Tongue (tissue), 2 donors: ENCODE measurements around the gene GPR107. TPM values are rescaled to one million over a fixed set of nuclear protein-coding genes. Genes with fewer than 3 reads are reported as not detected.

Experiments used
- DNase-seq: peaks from one replicate; pipeline ENCODE4 v3.0.0-alpha.2; 2015
- total RNA-seq: library from RNA; depleted of rRNA; stranded (reverse); fragments of >200 nt; gene quantifications from one replicate; pipeline ENCODE4 v1.2.3, GENCODE V29; 2014

Gene GPR107
- total RNA-seq, 1 donor from 2014 or later, result 30.0 TPM

DNA sequence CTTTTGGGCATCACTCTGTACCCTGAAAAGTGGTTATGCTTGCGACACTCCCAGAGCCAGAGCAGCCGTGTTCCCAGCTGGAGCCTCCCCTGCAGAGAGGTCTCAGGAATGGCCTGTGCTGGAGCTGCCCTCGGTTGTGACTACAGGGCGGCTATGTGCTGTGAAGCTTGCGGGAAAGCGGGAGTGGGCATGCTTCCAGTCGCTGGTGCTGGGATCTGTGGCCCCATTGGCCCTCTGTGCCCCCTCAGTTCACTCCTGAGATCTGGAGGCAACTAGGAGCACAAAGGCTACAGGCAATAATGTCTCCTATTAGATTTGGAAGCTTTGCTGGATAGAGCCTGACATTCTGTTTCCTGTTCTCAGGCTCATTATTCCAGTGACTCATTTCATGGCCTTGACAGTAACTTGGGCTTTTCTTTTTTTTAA lies 56.9 kb downstream of the GPR107 start:
- no peak for DNase-seq

DNA sequence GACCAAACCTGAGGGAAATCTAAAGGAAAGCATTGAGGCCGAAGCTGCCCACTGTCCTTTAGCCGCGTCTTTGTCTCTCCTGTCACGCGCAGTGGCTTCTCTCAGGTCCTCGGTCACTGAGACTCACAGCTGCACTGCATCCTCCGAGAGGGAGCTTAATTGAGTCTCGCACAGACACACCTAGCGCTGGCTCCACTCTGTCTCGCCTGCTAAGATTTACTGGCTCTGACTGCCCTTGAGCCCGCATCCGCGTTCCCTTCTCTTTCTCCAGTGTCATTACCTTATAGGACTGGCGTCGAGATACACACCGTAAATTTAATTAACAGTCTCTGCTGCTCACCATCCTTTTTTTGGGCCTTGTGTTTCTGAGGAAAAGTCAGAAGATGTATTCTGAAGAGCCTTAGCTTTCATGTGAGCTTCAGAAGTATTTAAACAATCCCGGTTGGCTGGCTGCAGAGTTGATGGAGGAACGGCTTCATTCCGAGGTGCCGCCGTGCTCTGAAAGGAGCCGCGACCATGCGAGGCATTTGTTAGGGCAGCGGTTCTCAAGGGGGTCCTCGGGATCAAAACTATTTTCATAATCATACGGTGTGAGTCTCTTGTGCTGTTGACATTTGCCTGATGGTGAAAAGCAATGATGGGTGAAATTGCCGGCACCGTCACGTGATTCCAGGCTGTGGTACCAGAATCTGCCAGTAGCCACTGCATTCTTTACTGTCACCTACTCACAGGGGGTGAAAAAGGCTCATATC lies 58.3 kb downstream of the GPR107 start:
- DNase-seq, result no peak

DNA sequence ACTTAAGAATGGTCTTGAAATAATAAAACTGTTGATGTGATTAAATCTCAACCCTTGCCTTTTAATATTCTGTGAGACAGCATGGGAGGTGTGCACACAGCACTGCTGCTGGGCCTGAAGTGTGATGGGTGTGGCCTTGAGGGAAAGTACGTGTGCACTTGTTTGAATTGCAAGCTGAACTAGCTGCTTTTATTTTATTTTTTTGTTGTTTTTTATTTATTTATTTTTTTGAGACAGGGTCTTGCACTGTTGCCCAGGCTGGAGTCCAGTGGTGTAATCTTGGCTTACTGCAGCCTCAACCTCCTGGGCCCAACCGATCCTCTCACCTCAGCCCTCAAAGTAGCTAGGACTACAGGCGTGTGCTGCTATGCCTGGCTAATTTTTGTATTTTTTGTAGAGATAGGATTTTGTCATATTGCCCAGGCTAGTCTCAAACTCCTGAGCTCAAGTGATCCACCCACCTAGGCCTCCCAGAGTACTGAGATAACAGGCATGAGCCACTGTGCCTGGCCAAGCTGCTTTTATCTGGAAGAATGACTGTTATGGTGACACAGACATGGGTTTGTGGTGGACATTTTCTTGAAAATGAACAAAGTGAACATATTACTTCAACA lies 58.9 kb downstream of the GPR107 start:
- no peak for DNase-seq

DNA sequence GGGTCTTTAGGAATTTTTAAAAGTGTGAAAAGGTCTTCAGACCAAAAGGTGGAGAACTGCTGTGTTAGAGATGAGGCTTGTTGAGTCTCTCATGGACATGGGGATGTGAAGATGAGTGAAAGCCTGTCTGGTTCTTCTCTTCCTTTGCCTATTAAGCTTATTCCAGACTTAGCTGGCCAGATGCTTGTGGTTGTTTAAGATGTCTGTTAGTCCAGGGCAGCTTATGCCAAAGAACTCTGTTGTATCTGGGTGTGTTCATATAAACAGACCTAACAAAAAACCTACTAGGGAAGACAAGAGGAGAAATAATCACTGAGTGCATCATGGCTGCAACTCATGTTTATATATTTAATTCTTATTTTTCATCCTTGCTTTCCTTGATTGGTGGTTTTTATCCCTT lies 61.0 kb downstream of the GPR107 start:
- DNase-seq, result no peak

DNA sequence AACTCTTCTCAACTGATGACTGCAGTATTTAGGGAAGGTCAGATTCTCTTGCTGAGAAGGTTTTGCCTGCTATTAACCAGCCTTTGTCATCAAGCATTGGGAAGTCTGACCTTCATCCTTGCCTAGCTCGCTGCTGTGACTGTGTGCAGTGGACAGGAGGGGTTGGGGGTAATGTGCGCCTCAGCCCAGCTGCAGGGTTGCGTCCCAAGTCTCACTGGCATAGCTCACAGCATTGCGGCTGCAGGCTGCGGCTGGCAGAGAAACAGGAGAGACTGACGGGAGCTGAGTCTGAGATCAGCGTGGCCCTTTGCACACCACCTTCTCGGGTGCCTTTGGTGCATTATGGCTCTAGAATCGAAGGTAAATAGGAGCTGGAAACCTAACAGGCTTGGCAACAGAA lies 62.6 kb downstream of the GPR107 start:
- DNase-seq, result no peak

DNA sequence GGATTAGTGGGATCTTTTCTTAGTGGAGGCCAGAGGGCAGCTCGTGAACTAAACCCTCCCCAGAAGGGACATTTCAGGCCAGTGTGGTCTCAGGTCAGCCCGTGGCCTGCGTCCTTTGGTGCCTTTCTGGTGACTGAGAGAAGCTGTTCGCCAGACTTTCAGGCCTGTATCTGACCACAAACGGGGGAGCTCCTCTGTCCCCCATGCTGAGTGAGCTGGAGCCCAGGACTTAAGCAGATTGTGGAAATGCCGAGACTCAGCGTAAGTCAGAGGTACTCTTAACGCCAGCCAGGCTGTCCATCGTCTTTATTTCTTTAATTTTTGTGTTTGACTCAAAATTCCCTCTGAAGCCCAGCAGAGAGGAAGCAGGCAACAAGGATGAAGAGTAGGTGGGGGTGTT lies 63.7 kb downstream of the GPR107 start:
- no peak for DNase-seq

DNA sequence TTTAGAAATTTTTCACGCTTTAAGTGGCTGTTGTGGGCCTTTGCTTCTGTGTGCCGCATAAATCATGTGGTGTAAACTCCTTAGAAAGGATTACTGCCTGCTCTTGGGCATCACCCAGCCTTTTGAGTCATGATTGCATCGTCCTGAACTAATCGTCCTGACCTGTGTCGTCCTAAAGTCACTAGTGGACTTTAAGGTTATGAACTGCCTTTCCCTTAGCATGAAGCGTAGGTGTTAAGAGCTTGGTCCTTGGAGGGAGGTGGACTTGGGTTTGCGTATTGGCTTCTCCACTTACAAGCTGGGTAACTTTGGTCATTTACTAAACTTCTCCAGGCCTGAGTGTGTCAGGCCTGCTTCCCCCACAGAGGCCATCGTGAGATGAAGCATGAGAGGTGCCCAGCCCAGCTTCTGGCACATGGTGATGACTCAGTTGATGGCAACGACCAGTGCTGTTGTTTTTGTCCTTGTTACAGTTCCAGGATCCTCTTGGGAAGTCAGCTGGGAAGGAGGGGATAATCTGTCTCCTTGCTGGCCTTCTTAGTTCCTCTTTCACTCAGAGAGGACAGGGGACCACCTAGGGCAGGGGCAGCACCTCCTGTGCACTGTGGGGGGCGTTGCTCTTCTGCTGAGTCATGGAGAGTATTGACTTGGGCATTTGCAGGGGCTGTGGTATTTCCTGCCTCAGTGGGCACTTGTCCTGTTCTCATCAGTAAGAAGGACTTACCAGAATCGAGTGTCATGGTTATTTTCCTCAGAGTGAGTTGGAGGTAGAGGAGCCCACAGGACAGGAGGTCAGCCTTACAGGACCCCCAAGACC lies 64.3 kb downstream of the GPR107 start:
- peak; percentile 43 for DNase-seq

DNA sequence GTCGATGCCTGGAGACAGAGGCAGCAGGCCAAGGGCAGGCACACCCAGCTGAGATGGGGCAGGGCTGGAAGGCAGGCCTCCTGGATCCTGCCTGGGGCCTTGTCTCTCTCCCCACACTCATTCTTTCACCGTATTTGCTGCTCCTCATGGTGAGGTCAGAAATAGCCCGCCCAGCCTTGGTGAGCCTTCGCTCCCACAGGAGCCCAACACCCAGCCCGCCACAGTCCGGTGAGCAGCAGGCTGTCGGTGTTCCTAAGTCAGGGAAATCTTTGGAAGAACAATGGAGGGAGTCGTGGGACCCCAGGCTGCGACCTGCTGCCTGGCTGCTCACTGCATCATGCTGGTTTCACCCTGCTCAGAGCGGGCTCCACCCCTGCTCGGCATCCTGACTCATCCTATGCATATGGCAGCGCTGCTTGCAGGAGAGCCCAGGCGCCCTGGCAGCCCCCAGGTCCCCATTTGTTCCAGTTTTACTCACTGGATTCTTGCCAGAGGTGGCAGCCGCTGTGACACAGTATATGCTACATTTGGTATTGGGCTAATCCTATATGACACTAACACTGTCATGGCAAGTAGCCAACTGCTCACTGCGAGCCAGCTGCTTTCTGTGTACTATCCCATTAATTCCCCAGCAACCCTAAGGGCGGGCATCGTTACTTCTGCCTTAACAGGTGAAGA lies 65.3 kb downstream of the GPR107 start:
- peak; percentile 98 for DNase-seq

DNA sequence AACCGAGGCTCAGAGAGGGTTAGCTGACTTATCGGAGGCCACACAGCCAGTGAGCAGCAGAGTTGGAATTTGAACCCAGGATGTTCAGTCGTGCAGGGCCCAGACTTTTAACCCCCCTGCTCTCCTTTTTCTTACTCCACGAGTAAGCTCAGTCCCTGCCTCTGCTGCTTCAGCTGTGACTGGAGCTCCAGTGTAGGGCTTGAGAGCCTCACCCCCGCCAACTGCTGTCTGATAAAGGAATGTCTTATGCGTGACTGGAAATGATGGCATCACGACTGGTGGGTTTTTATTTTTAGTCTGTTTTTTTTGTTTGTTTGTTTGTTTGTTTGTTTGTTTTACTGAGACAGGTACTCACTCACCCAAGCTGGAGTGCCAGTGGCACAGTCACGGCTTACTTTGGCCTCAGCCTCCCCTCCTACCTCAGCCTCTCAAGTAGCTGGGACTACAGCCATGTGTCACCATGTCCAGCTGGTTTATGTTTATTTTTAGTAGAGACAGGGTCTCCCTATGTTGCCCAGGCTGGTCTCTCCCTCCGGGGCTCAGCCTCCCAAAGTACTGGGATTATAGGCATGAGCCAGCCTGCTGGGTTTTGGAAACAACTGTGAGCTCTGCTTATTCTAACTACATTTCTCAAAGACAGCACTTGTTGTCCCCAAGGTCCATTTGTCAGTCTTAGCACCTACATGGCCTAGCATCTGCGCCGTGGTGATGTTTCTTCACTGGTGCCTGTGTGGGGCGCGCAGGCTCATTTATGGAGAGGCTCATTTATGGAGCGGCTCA lies 66.0 kb downstream of the GPR107 start:
- DNase-seq, result peak; percentile 84

DNA sequence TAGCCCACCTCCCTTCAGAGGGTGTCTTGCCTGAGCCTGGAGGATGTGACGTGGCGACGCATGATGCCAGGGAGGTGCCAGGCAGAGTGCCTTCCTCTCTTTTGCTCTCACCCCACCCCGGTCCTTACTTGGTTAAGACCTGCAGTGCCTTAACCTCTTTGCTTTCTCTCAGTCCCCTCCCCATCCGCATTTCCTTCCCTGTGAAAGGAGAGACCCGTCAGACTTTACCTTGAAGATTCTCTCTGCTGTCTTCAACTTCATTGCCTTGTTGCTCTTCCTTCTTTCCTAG lies 66.5 kb downstream of the GPR107 start:
- no peak for DNase-seq

DNA sequence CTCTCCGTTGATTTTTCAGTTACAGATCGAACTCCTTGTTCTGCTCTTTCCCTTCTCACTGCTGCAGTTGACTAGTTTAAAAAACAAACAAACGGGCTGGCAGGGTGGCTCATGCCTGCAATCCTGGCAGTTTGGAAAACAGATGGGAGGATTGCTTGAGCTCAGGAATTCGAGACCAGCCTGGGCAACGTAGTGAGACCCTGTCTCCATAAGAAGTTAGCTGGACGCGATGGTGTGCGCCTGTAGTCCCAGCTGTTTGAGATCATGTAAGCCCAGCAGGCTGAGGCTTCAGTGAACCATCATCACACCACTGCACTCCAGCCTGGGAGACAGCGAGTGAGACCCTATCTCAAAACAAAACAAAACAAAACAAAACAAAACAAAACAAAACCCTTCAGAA lies 67.1 kb downstream of the GPR107 start:
- no peak for DNase-seq

DNA sequence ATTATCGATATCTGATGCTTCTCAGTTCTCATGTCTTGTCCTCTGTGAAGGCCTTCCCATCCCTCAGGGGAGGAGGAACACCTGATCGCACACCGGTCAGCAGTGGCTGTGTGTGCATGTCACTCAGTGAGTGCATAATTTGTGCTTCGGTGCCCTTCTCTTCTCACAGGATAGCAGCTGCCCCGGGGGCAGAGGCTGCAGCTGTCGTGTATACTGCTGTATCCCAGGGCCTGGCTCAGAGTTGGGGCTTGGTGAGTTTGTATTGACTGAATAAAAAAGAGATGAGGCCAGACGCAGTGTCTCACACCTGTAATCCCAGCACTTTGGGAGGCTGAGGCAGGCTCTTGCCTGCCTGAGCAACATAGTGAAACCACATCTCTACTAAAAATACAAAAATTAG lies 68.8 kb downstream of the GPR107 start:
- peak; percentile 81 for DNase-seq

DNA sequence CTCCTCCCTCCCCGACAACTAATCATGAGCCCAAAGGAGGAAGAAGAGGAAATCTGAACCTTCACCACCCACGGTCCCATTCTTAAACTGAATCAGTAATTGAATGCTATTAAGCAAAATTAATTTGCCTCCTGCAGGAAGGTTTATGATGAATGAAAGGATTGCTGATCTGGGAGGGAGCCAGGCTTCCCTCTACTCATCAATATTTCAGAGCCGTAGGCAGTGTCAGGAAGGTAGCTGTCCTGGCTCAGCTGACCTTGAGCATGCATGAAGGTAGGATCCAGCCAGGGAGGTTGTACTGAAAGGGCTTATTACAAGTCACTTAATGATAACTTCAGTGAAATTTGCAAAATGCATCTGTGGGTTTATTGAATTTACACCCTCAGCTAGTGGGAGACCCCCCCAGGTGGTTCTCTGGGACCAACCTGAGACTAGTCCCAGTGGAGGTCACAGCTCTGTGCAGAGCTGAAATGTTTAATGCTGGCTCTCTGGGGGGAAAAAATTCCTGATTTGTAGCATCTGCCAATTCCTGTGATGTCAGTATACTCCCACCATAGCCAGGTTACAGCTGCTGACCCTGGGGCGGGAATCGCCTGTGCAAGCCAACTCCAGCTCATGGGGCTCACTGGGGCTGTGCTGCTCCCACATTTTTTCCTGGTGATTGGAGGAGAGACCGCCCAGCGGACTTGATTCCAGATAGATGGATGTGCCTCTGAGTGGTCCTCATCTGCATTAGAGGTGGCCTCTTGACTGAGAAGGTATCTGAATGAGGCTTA lies 70.6 kb downstream of the GPR107 start:
- no peak for DNase-seq

DNA sequence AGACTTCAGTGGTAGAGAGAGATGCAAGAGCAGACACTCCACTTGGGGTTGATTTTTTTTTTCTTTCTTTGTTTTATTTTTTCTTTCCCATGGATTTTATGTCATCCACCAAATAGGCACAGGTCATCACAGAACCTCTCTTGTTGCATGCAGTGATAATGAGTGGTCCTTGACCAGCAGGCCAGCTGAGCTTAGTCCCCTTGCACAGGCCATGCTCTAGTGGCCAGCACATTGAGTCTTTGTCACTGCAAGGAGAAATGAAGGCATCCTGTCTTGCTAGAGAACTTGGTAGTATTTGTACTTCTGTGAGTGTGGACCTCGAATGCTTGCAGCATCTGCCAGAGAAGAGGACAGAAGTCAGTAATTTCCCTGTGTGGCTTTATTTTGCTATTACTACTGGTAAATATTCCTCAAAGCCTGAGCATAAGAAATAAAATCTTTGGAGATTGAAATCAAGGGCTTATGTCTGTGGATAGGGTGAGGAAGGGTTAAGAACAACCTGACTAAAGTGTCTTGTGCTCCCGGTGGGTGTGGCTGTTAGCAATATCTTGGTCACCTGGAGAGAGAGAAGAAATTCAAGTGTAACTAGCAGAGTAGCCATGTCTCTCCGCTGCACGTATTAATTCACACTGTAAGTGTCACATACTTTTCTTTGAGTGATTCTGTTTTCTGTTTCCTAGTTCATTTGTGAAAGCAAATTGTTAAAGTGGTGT lies 73.2 kb downstream of the GPR107 start:
- no peak for DNase-seq

DNA sequence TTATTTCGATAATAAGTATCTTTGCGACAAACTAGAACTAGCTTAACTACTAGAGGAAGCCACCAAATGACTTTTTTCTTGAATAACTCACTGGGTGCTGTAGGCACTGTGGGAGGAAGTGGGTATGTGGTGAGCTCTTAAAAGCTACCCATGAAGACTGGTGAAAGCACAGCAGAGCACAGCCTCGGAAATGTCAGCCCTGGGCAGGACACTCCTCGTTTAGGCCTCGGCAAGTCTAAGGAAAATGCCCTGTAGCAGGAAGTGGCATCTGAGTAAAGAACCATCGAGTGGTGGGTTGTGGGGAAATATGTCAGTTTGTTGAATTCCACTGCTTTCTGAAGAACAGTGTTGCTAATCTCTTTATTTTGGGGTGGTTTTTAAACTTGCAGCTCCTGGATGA lies 74.5 kb downstream of the GPR107 start:
- no peak for DNase-seq

DNA sequence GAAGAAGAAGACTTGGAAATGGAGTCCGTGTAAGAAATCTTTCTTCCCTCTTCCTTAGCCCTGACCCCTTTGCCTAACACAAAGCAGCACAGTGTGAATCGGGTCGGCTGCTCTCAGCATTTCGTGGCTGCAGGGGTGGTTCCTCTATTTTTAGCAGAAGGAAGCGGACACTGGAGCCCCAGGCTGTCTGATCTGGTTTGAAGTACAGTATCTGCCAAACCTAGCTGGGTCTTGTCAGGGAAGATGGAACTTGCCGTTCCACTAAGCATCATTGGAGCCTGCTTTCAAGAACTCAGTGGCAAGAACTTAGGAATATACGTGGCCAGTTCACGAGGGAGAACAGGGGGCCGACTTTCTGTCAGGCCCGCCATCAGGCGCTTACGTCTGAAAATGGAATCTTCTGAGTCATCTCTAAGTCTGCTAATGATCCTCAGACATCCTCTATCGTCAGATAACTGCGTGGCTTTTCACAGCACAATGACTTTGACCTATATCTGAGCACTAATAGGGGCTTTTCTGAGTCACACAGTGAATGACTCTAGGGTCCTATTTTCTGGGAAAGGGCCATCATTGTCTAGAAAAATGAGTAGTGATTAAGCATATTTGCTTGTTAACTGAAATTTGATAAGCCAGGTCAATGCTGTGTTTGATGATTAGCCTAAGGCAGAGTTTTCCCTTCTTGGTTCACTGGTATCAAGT lies 75.2 kb downstream of the GPR107 start:
- DNase-seq, result peak; percentile 73

DNA sequence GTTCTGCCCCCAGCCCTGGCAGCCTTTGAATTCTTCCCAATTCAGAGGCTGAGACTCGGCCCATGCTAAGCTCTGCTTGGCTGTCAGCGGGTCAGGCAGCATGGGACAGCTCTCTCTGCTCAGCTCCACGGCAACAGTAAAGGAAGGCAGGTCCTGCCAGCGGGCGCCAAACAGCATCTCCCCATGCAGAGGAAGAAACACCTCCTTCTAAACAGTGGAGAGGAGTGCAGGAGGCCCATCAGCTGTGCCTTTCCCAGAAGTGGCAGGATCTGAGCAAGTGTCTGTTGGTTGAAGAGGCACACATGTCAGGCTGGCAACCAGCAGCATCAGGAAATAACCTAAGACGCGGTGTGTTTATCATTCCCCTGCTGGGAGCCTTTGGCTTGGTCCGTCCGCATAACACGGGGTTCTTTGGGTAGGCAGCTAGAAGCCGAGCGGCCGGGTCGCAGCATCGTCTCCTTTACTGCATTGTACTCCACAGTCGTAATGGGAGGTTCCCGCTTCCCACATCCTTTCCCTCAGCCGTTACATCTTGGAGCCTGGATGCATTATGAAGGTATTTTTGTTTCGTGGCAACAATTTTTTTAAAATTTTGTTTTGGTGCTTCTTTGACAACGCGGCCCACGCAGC lies 75.8 kb downstream of the GPR107 start:
- DNase-seq, result peak; percentile 51

DNA sequence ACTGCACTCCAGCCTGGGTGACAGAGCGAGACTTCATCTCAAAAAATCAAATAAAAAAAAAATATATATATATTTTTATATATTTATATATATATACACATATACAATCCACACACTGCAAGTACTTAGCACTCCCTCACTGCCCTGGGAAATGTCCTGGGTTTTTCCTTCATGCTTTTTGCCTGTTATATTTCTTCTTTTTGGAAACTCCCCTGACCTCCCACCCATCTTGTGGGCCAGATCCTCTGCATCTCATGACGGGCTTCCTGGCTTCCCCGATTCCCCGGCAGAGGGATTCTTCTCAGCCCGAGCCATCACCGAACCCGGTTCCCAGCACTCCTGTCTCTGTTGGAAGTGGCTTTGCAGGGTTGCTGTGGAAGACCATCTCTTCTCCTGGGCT lies 79.0 kb downstream of the GPR107 start:
- DNase-seq, result no peak

DNA sequence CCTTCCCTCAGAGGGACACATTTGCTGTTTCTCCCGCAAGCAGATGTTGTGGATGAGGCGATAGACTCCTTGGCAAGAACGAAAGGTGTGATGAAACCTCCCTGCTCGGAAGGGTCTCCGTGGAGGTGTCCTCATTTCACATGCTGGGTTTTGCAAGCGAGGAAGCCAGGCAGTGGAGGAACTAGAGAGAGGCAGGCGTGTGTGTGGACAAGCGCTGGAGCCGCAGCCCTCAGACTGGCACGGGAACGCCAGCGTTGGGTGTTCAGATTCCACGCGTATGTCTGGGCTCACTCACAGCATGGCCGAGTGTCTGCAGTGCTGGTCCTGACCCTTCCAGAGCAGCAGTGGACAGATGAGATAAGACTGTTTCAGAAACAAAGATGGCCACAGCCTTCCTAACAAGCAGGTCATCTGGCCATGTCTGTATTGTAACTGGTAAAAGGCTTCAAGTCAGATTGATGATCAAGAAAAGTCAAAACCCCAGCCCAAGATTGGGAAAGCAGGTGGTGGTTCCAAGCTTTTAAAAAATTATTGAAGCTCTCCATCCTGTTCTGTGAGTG lies 83.5 kb downstream of the GPR107 start:
- DNase-seq, result no peak
